ENCODE results near the gene MAPKAPK3.

MAPKAPK3 gene

DNA sequence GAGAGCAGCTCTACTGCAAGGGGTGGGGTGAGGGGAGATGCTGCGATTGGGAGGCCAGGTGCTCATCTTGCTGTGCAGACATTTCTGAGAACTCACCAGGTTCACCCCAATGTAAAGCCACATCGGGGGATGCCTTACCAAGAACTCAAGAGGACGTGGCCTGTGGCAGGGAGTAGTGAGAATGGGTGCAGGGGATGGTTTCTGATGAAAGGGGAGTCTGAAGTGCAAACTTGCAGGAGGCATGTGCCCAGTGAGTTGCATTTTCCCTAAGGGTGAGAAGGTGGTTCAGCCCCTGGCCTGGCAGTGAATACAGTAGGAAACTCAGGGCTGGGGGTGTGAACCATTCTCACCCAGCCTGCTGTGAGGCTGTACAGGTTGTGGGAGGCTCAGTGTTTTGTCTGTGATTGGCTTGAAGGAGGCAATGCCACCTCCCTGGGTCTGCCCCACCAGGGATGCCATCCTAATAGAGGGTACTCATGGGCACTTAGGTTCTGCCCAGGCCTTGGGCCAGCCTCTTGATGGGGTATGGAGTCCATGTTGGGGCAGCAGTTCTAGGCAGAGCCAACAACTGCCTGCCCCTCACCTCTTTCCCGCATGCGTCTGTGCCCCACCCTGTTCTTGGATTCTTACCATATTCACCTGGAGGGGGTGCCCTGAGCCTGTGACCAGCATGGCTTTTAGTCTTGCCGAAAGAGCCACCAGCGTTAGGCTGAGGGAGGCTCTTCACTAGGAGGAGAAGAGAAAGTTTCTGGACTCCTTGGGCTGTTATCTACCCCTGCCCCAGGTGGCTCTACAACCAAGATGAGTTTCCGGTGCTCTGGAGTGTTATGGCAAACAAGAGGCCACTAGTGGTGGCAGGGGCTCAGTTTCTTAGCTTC lies 43.1 kb upstream of the MAPKAPK3 start:
- H4K91ac ChIP-seq (ENCODE audit: low read depth, low read length): no peak overlapping the region
- H4K12ac ChIP-seq (ENCODE audit: low read depth, low read length): no peak overlapping the region
- H3K18ac ChIP-seq (ENCODE audit: low read length): no peak overlapping the region
- DNase-seq: peak; percentile 81 to 89
- no peak overlapping the region for H2AK5ac ChIP-seq (ENCODE audit: low read length)
- no peak overlapping the region for H3K14ac ChIP-seq (ENCODE audit: low read length)
- H3K9me3 ChIP-seq (ENCODE audit: insufficient read depth, low read depth, low read length): peaks cover 3% of the 10 kb centered on the region
- H3K27ac ChIP-seq (ENCODE audit: low read depth, low read length): no peak overlapping the region
- H3K4me1 ChIP-seq (ENCODE audit: control insufficient read depth in 1 of 2, insufficient read depth in 2 of 2, low read length in 2 of 2): peaks cover 1 to 2% of the 10 kb centered on the region in 2 experiments
- H3K79me1 ChIP-seq (ENCODE audit: low read length): peaks cover 7% of the 10 kb centered on the region
- H3K4me3 ChIP-seq (ENCODE audit: low read depth, low read length): no peak overlapping the region
- no peak overlapping the region for H2AFZ ChIP-seq (ENCODE audit: insufficient read depth, low read length, poor library complexity)
- WGBS (ENCODE audit: extremely low coverage, insufficient coverage, insufficient read length): no CpG with 5 or more reads among the region's 8 CpGs
- H4K8ac ChIP-seq (ENCODE audit: low read depth, low read length): no peak overlapping the region
- no peak overlapping the region for H3K9ac ChIP-seq (ENCODE audit: low read length)
- H2BK5ac ChIP-seq (ENCODE audit: low read depth, low read length, poor library complexity): no peak overlapping the region
- peaks cover 13 to 23% of the 10 kb centered on the region in 2 experiments for H3K36me3 ChIP-seq (ENCODE audit: control insufficient read depth in 1 of 2, insufficient read depth in 2 of 2, low read length in 2 of 2)
- H2BK12ac ChIP-seq (ENCODE audit: low read length): no peak overlapping the region
- H3K79me2 ChIP-seq (ENCODE audit: control insufficient read depth, insufficient read depth, low read length, poor library complexity): no peaks in the 10 kb centered on the region
- no peaks in the 10 kb centered on the region for H3K27me3 ChIP-seq (ENCODE audit: insufficient read depth, low read length)
- no peak overlapping the region for H3K23ac ChIP-seq (ENCODE audit: low read length)
- no peak overlapping the region for H2BK120ac ChIP-seq (ENCODE audit: insufficient read depth, low read length, poor library complexity)
- H3K4ac ChIP-seq (ENCODE audit: low read depth, low read length): no peak overlapping the region
- no peak overlapping the region for H3K4me2 ChIP-seq (ENCODE audit: low read length)

DNA sequence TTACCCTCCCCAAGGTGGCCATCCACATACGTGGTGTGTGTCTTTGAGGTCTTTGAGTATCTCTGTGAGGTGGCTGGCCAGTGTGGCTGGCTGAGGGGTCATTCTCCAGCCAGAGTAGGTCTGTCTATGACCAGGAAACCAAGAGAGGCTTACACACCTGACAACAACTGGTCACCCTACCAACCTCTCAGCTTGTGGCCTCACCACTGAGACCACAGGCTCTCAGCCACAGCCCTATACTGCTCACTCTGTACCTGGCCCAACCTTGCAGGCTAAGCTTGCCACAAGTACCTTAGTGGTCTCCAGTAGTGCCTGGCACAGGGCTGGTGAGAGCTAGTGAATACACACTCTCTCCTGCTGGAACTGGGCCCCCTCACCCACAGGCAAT lies 42.5 kb upstream of the MAPKAPK3 start:
- Histone ChIP-seq H3K36me3 (ENCODE audit: control insufficient read depth in 1 of 2, insufficient read depth in 2 of 2, low read length in 2 of 2) (peaks cover 14 to 26% of the 10 kb centered on the region in 2 experiments), H3K79me2 (ENCODE audit: control insufficient read depth, insufficient read depth, low read length, poor library complexity) (no peaks in the 10 kb centered on the region), H3K27me3 (ENCODE audit: insufficient read depth, low read length) (no peaks in the 10 kb centered on the region), H2BK5ac (ENCODE audit: low read depth, low read length, poor library complexity) (no peak overlapping the region), H3K23ac (ENCODE audit: low read length) (no peak overlapping the region), H3K4me1 (ENCODE audit: control insufficient read depth in 1 of 2, insufficient read depth in 2 of 2, low read length in 2 of 2) (peaks cover 1 to 2% of the 10 kb centered on the region in 2 experiments), H4K91ac (ENCODE audit: low read depth, low read length) (no peak overlapping the region), H3K9ac (ENCODE audit: low read length) (no peak overlapping the region), H3K9me3 (ENCODE audit: insufficient read depth, low read depth, low read length) (peaks cover 3% of the 10 kb centered on the region), H3K4me3 (ENCODE audit: low read depth, low read length) (no peak overlapping the region), H3K14ac (ENCODE audit: low read length) (no peak overlapping the region), H3K4ac (ENCODE audit: low read depth, low read length) (no peak overlapping the region), H3K27ac (ENCODE audit: low read depth, low read length) (no peak overlapping the region), H3K79me1 (ENCODE audit: low read length) (peaks cover 4% of the 10 kb centered on the region), H4K8ac (ENCODE audit: low read depth, low read length) (no peak overlapping the region), H2BK120ac (ENCODE audit: insufficient read depth, low read length, poor library complexity) (no peak overlapping the region), H3K4me2 (ENCODE audit: low read length) (no peak overlapping the region), H2BK12ac (ENCODE audit: low read length) (no peak overlapping the region), H4K12ac (ENCODE audit: low read depth, low read length) (no peak overlapping the region), H2AK5ac (ENCODE audit: low read length) (no peak overlapping the region), H3K18ac (ENCODE audit: low read length) (no peak overlapping the region), H2AFZ (ENCODE audit: insufficient read depth, low read length, poor library complexity) (no peak overlapping the region)
- DNase-seq: no peak
- WGBS (ENCODE audit: extremely low coverage, insufficient coverage, insufficient read length): no CpG with 5 or more reads among the region's 1 CpG

DNA sequence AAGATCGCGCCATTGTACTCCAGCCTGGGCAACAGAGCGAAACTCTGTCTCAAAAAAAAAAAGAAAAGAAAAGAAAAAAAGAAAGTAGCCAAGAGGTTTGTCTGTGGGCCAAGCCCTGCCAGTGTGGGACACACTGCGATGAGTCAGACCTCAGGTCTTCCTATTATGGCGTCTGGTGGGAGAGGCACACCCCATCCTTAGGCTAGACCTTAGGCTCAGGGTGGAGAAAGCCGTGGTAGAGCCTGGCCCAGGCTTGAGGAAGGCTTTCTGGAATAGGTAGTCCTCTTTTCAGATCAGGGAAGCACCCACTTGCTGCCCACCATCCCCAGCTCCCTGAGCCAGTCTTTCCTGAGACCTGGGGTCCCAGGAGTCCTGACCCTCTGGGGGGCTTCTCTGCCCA lies 41.6 kb upstream of the MAPKAPK3 start:
- H2BK5ac ChIP-seq (ENCODE audit: low read depth, low read length, poor library complexity): no peak overlapping the region
- no peak overlapping the region for H3K14ac ChIP-seq (ENCODE audit: low read length)
- no peak overlapping the region for H3K4me2 ChIP-seq (ENCODE audit: low read length)
- H3K4me1 ChIP-seq (ENCODE audit: control insufficient read depth in 1 of 2, insufficient read depth in 2 of 2, low read length in 2 of 2): no peaks in the 10 kb centered on the region
- H3K9ac ChIP-seq (ENCODE audit: low read length): no peak overlapping the region
- no peaks in the 10 kb centered on the region for H3K79me2 ChIP-seq (ENCODE audit: control insufficient read depth, insufficient read depth, low read length, poor library complexity)
- no peak overlapping the region for H4K91ac ChIP-seq (ENCODE audit: low read depth, low read length)
- no peak overlapping the region for H3K27ac ChIP-seq (ENCODE audit: low read depth, low read length)
- DNase-seq: peak in 1 of 2 donors; percentile 21
- no peak overlapping the region for H3K4me3 ChIP-seq (ENCODE audit: low read depth, low read length)
- no peak overlapping the region for H4K12ac ChIP-seq (ENCODE audit: low read depth, low read length)
- no peak overlapping the region for H4K8ac ChIP-seq (ENCODE audit: low read depth, low read length)
- H2BK120ac ChIP-seq (ENCODE audit: insufficient read depth, low read length, poor library complexity): no peak overlapping the region
- no peaks in the 10 kb centered on the region for H3K27me3 ChIP-seq (ENCODE audit: insufficient read depth, low read length)
- no peak overlapping the region for H2AK5ac ChIP-seq (ENCODE audit: low read length)
- H3K4ac ChIP-seq (ENCODE audit: low read depth, low read length): no peak overlapping the region
- H2AFZ ChIP-seq (ENCODE audit: insufficient read depth, low read length, poor library complexity): no peak overlapping the region
- H2BK12ac ChIP-seq (ENCODE audit: low read length): no peak overlapping the region
- H3K9me3 ChIP-seq (ENCODE audit: insufficient read depth, low read depth, low read length): peaks cover 3% of the 10 kb centered on the region
- no peak overlapping the region for H3K18ac ChIP-seq (ENCODE audit: low read length)
- no peak overlapping the region for H3K23ac ChIP-seq (ENCODE audit: low read length)
- H3K36me3 ChIP-seq (ENCODE audit: control insufficient read depth in 1 of 2, insufficient read depth in 2 of 2, low read length in 2 of 2): peaks cover 14 to 33% of the 10 kb centered on the region in 2 experiments
- no peaks in the 10 kb centered on the region for H3K79me1 ChIP-seq (ENCODE audit: low read length)
- no CpG with 5 or more reads among the region's 6 CpGs for WGBS (ENCODE audit: extremely low coverage, insufficient coverage, insufficient read length)

DNA sequence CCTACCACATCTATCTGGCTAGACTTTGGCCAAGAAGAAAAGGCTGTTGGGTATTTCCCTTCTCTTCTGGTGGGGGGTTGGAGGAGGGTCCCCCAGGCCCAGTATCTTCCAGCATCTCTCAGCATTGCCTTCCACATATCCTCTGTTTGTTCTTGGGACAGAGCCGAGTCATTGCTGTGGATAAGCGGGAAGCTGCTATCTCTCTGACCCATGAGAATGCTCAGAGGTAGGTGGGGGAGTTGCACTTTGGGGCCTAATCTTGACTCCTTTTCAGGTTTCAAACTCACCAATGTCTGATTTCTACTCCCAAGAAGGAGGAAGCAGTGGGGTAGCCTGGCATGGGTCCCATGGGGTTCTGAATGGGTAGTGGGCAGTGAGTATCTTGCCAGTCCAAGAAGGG lies 39.6 kb upstream of the MAPKAPK3 start:
- no peak overlapping the region for H2BK5ac ChIP-seq (ENCODE audit: low read depth, low read length, poor library complexity)
- H3K79me1 ChIP-seq (ENCODE audit: low read length): no peaks in the 10 kb centered on the region
- H3K27ac ChIP-seq (ENCODE audit: low read depth, low read length): no peak overlapping the region
- no peaks in the 10 kb centered on the region for H3K27me3 ChIP-seq (ENCODE audit: insufficient read depth, low read length)
- no peak overlapping the region for H4K12ac ChIP-seq (ENCODE audit: low read depth, low read length)
- H3K4ac ChIP-seq (ENCODE audit: low read depth, low read length): no peak overlapping the region
- H3K18ac ChIP-seq (ENCODE audit: low read length): no peak overlapping the region
- H3K79me2 ChIP-seq (ENCODE audit: control insufficient read depth, insufficient read depth, low read length, poor library complexity): no peaks in the 10 kb centered on the region
- H3K9me3 ChIP-seq (ENCODE audit: insufficient read depth, low read depth, low read length): peaks cover 3% of the 10 kb centered on the region
- no peak overlapping the region for H2AFZ ChIP-seq (ENCODE audit: insufficient read depth, low read length, poor library complexity)
- no peak overlapping the region for H3K4me3 ChIP-seq (ENCODE audit: low read depth, low read length)
- no peak overlapping the region for H3K23ac ChIP-seq (ENCODE audit: low read length)
- no peak overlapping the region for H4K8ac ChIP-seq (ENCODE audit: low read depth, low read length)
- peaks cover 16 to 40% of the 10 kb centered on the region in 2 experiments for H3K36me3 ChIP-seq (ENCODE audit: control insufficient read depth in 1 of 2, insufficient read depth in 2 of 2, low read length in 2 of 2)
- H2BK120ac ChIP-seq (ENCODE audit: insufficient read depth, low read length, poor library complexity): no peak overlapping the region
- no peak overlapping the region for H2BK12ac ChIP-seq (ENCODE audit: low read length)
- H2AK5ac ChIP-seq (ENCODE audit: low read length): no peak overlapping the region
- no peak overlapping the region for H3K4me2 ChIP-seq (ENCODE audit: low read length)
- no peak overlapping the region for H4K91ac ChIP-seq (ENCODE audit: low read depth, low read length)
- H3K9ac ChIP-seq (ENCODE audit: low read length): no peak overlapping the region
- no peaks in the 10 kb centered on the region for H3K4me1 ChIP-seq (ENCODE audit: control insufficient read depth in 1 of 2, insufficient read depth in 2 of 2, low read length in 2 of 2)
- no peak for DNase-seq
- H3K14ac ChIP-seq (ENCODE audit: low read length): no peak overlapping the region
- WGBS (ENCODE audit: extremely low coverage, insufficient coverage, insufficient read length): no CpG with 5 or more reads among the region's 2 CpGs
